HG03565 (cell line): ENCODE data around the gene CTIF.

Experiments
- ATAC-seq: cut with Tn5 transposase; IDR thresholded peaks from one replicate; pipeline ENCODE4 v1.9.1; 2021; ENCODE audit warnings: mild to moderate bottlenecking, moderate library complexity; ENCODE audit not compliant: unreplicated experiment

CTIF gene

GRCh38 chr18:48796491-48797205 is 257.8 kb downstream of the CTIF start:
- ATAC-seq: no peak

DNA sequence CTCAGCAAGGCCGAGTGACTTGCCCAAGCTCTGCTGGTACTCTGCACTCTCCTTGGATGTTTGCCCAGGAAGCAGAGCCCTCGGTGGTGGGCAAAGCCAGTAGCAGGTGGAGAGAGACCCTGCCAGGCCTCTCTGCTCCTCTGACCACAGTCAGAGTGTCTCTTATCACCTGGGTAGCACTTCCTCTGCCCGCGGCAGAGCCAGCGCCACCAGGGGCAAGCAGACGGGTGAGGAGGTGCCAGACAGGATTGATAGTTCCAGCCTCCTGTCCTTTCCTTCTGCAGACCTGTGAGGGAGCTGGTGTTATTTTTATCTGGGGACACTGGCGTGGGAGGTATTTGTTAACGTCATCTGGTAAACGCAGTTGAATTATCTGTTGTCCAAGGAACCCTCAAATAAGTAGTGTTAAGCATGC is 259.0 kb downstream of the CTIF start:
- no peak for ATAC-seq

DNA sequence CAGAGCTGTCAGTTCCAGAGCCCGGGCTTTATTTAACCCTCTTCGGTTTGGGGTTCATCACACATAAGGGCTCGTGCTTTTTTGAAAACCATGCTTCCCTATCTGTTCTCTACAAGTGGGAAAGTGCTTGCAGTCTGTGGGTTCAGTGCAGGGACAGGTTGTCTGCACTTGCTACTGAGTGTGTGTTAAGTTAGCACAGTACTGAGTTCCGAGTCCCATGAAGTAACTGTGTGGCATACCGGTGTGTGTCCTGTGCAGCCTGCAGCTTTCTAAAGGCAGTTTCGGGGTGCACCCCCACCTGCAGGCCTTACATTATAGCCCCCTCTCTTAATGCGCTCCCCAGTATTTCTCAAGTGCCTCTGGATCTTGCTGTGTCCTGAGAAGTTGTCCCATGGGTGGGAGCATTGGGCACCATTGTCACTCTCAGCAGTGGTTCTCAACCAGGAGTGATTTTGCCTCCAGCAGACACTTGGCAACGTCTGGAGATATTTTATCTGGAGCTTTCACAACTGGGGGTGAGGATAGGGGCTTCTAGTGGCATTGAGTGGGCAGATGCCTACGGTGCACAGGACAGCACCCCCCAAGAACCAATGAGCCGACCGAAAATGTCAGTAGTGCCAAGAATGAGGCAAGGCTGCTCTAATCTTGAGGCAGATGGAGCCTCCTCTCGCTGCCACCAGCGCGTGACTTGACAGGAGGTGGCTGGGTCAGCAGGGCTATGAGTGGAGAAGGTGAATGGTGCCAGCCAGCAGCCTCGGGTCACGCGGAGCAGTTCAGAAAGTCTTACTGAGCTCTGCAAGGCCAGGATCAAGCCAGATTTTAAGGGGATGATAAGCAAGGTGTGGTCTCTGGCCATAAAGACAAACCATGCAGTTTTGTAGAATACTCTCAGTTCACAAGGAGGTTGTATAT is 259.8 kb downstream of the CTIF start:
- no peak for ATAC-seq

DNA sequence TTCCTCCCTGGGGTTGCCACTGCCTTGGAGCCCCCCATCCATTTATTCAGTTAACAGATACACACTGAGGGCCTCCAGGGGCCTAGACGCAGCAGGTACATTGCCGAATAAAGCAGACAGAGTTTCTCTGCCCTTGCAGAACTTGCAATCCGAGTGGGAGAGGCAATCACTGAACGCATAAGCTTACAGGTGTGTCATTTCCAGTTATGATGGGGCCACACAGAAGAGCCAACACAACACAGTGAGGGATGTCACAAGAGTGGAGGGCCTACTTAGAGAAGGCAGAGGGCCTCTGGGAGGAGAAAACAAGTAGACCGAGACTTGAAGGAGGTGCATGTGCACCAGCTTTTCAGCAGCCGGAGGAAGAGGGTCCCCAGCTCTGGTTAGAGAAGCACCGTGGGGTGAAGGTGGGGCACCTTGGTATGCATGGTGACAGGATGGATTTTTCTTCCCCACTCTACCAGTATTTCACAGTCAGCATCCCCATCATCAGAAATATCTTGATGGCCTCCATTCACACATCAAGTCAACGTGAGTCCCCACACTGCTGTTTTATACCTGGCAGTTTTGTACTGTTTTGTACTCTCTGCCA is 261.0 kb downstream of the CTIF start:
- no peak for ATAC-seq

DNA sequence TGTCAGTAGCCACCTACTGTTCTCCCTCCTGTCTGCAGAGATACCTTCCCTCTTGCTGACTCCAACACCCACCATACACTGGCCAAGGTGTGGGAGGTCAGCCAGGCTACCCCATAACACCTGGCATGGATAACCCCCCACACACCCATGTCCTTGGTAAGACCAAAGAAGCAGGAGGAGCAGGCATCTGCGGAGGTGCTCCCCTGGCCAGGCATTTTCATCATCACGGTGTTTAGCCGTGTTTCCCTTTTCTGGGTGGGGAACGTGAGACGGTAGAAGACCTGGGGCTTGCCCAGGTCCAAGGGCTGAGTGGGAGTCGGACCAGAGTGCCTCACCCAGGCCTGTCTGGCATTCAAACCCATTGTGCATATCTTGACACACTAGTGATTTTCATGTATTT is 261.6 kb downstream of the CTIF start:
- ATAC-seq: no peak

DNA sequence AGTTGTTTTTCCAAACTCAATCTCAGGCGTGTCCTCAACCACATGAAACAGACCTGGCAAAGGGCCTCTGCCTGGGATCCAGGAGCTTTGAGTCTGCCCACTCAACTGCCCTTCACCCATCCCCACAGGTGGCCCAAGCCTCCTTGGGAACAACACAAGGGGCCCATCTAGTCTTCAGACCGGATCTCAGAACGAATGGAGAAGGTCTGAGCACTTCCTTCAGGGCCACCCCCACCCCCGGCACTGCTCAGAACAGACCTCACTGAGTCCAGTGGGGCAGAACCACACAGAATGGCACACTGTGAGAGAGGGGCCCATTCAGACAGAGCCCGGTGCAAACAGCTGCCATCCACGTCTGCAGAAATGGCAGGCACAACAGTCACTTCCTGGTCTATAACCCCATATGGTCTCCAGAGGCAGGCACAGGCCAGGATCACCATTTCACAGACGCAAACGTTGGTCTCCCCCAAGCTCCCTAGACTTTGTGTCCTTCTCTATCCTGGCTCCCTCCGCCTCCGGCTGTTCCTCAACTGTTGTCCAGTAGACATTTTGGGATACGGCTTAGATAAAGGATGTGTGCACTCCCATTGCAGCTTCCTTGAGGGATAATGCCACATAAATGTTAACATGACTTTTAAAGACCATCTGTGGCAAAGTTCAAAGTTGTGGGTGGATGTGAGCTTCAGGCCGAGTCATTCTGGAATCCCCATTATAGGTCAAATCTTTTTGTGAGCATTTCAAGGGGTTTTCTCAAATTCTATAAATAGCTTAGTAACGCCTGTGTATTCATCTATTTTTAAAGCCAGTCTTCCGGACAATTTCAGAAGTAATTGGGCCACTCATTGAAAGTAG is 262.3 kb downstream of the CTIF start:
- ATAC-seq: peak; percentile 57

DNA sequence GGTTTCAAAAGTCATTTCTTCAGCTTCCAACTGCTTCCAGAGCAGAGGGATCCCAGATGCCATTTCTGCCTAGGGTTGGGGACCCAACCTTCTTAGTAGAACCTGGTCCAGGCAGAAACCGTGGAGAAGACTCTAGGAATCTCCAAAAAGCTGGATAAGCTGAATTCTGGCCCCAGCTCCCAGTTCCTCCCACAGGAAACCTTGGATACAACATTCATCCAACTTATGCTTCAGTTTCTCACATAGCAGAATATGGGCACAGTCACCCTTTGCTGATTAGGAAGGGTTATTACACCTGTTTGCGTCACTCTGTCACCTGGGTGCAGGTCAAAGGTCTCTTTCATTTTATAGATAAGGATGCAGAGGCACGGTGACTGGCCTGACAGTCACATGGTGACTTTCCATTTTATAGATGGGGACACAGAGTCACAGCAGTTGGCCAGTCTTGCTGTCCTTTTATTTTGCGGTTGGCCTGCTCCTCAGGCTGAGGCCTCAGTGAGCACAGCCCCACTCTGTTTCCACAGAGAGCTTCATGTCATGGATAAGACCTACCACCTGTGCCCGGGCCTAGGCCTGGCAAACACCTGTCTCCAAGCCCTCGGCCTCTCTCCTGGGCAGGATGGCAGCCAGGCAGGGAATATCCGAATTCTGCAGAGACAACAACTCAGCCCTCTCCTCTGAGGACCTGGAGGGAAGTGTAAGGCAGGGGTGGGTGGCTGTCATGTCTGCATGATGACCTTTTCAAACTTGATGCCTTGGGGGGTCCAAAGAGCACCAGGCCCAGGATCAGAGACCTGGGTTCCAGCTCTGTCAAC is 263.1 kb downstream of the CTIF start:
- ATAC-seq: no peak

DNA sequence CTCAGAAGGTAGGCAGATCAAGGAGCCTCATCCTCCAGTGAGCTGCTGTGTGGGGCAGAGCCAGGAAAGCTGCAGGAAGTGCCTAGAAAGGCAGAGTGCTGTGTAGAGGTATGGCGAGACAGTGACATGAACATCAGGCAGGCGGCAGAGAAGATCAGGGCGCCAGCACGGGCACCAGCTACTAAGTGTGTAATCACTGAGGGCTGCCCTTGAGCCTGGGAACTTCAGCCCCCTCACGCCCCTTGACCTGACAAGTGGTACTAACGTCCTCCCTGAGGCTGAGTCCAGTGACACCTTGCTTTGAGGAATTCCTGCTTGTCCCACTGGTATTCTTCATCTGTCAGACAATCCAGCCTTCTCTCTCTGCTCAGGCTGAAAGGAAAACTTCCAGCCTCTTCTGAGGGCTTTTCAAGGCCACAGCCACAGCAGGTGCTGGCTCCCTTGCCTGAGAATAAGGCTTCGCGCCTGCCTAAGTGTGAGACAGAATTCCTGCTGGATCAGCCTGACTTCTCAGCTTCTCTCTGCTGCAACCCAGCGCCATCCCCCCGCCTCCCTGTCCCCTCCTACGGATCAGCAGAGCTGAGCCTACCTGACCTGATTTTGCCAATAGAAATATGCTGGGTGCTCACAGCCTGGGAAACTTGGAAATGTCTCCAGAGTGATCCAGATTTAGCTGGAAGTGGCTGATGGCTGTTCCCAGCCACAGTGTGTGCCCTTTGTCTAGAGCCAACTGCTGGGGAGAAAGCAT is 263.9 kb downstream of the CTIF start:
- no peak for ATAC-seq

GRCh38 chr18:48803518-48803917 is 264.7 kb downstream of the CTIF start:
- ATAC-seq: no peak

- ATAC-seq: no peak
Measured at GRCh38 chr18:48803951-48804855, 265.4 kb downstream of the CTIF start.

- ATAC-seq: no peak
Measured at GRCh38 chr18:48804856-48805610, 266.2 kb downstream of the CTIF start.

GRCh38 chr18:48805826-48806535 is 267.1 kb downstream of the CTIF start:
- ATAC-seq: no peak

GRCh38 chr18:48806551-48807261 is 267.9 kb downstream of the CTIF start:
- no peak for ATAC-seq

- ATAC-seq: no peak
Measured at GRCh38 chr18:48808476-48808875, 269.6 kb downstream of the CTIF start.

DNA sequence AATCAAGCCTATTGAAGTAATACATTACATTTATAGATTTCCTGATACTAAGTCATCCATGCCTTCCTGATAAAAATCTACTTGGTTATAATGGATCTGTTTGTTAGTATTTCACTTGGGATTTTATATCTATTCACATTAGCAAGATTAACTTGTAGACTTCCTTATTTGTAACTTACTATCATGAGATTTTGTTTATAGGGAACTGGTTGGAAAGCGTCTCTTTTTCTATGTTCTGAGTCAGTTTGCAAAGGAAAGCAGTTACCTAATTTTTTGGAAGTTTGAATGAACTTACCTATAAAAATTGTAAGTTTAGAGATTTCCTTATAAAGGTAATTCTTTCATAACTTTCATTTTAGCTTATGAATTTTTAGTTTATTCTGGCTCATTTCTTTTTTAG is 270.5 kb downstream of the CTIF start:
- no peak for ATAC-seq

GRCh38 chr18:48810805-48811204 is 272.0 kb downstream of the CTIF start:
- no peak for ATAC-seq
